ENCODE results near the gene TAGLN2.

Gene TAGLN2

GRCh38 chr1:159897962-159898361 lies 27.3 kb downstream of the TAGLN2 start:
- DNase-seq, result no peak

DNA sequence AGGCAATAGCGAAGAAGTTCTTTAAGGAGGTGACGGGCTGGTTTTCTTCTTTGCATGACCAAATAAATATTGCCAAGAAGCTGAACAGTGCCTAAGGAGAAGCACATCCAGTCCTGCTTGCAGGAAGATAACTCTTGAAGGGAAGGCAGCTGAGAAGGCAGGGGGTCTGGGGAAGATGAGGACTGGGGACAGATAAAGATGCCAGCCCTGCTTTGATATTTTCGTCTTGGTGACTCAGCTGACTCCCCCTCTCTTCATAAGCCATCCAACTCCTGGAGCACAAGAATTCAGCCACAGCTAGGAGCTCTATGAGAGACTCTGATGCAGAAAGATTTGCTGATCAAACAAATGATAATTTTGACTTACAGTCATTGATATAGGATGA lies 28.8 kb downstream of the TAGLN2 start:
- DNase-seq, result no peak

GRCh38 chr1:159895836-159896545 lies 29.3 kb downstream of the TAGLN2 start:
- DNase-seq, result no peak

DNA sequence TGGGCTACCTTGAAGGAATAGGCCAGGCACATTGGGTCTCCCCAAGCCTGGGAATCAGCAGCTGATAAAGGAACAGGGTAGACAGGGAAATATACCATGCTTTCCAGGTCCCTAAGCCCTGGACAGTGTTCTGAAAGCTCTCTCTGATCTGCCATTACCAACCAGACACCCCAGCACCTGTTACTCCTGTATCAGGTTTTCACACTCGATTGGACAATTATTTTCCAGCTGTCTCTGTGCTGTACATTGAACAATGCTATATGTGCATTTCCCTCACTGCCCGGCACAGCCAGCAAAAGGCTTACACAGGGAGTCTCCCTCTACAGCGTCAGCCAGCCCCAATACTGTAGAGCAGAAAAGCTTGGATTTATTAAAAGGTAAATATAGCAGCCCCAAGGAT lies 30.0 kb downstream of the TAGLN2 start:
- DNase-seq, result no peak

DNA sequence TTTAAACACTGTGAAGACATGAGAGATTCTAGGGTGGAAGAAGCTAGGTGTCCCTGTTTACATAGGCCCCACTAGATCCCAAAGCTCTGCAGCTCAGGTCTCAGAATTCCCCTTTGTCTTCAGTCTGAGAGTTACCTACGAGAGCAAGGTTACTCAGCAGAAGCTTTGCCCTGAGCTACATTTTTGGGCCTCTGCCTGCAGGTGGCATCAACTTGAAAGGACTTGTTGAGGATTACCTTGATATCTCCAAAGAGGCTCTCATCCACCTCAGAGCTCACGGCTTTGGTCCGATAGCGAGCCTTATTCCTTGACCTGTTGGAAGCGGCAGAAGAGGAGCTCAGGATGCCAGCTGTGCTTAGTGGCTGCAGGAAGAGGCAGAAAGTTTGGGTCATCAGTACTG lies 32.4 kb downstream of the TAGLN2 start:
- DNase-seq, result no peak

DNA sequence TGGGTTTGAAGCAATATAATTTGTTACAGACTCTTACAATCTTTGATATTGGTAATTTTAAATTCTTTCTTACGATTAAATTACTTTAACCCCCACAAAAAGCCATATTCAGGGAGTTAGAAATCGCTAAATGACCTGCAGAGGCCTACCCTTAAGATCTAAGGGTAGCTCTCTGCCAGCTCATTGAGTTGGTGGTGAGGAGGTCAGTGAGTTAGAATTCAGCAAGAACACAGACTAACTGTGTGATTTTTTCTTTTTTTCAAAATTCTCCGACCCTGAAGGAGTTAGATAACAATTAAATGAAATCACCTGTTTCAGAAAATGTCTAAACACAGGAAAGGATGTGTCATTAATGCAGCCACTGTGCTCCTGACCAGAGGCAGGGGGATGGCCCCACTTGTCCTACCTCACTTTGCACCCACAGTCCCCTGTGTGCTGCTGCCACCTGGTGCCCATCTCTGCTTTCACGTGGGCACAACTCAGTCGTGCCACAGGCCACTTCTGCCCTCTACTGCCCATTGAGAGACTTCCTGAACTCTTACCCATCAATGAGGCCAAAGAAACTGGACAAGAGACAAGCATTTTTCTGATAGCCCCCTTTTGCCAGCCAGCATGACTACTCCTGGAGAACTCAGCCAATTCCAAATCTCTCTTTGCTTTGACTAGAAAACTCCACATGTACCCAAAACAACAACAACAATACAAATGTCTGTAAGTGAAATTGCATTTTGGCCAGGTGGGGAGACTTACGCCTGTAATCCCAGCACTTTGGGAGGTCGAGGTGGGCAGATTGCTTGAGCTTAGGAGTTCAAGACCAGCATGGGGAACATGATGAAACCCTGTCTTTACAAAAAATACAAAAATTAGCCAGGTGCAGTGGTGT lies 33.8 kb downstream of the TAGLN2 start:
- DNase-seq, result peak; percentile 65

- DNase-seq, result no peak
Observed at GRCh38 chr1:159890390-159890789, 34.9 kb downstream of the TAGLN2 start.

DNA sequence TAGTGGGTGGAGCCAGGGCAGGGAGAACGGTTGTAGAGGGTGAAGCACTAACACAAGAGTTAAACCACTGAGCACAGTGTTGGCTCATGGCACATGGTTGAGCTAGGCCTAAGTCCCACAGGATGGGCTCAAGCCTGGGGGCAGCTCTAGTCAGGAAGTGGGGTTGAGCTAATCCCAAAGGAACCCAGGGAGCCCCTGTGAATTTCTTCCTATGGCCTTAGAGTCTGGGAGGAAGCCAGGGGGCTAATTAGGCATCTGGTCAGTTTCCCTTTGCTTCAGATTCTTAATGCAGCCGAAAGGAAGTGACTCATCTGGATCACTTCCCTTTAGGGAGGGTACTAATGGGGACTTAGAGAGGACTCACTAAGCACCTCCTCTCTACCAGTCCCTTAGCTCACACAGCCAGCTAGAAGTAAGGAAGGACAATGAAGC lies 35.5 kb downstream of the TAGLN2 start:
- DNase-seq, result no peak

DNA sequence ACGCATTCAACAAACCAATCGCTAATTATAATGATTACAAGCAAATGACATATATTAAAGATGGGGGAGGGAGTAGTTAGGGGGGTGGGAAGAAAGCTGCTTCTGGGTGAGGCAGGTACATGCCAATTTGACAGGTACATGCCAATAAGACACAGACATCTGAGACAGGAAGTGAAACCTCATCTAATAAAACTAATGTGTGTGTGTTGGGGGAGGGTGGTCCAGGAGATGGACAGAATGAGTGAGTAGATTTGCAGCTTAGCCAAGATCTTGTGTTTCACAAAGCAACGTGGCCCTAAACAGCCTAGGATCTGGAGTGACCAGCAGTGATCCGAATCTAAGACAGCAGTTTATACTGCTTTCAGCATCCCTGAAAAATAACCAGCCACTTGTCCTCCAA lies 36.1 kb downstream of the TAGLN2 start:
- DNase-seq, result no peak

DNA sequence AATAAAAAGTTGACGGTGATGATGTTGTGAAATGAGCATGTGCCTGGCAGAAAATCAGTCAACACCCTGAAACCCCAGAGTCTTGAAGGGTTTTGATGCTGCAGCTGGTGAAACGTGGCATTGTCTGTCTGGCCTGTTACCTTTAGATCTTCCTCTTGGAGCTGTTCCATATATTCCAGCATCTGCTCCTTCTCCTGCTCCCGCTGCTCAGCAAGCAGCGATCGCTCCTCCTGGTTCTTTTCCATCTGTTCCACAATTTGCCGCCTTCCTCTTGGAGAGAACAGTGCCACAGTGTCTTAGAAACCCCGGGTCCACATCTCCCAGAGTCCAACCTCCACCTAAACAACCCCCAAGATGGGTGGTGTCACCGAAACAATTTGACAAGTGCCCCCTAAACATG lies 41.0 kb downstream of the TAGLN2 start:
- no peak for DNase-seq

GRCh38 chr1:159883134-159883533 lies 42.2 kb downstream of the TAGLN2 start:
- no peak for DNase-seq

DNA sequence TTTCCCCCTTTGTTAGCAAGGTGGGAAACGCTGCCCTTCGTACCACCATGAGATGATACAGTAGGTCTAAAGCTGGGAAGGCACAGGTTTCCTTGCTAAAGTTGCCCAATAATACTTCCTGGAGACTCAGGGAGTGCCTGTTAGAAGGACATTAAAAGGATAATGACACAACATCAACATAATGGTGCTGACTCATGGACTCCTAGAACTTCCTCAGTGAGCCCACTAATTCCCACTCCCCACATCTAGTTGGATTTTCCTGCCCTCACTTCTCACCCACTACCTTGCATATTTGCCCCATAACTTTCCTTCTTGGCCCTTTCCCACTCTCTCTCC lies 42.8 kb downstream of the TAGLN2 start:
- no peak for DNase-seq

DNA sequence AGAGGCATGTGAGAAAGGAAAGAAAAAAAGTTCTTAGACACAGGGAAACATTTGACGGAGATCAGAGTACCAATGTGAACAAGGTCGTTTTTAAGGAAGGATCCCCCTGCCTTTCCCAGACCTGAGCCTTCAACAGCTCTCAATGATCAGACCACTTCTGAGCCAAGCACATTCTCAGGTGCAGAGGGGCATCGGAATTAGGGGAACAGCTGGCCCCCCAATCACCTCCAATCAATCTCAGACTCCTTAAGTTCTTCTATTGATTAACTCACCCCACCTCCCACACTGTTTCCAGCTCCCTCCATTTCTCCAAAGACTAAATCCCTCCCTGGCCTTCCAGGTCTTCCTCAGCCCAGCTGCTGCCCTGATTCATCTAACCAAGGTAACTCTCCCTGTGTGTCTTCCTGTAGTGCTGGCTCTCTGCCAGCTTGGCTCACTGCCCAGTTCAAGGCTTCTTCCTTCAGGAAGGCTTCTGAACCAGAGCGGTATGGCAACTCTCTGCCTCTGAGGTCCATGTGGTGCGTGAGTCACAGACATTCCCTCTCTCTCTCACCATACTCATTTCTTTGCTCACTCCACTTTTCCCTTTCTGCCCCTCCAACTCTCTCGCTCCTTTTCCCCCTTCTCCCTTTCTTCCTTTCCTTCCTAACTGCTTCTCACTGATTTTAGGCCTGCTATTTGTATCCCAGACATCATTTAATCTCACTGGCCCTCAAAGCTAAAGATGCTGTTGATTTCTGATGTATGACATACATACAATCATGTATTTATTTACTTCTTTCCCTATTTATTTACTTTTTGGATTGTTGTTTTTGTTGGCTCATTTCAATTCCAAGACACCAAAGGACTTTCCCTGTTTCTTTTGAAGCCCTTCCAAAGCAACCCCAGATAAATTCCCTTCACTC lies 43.4 kb downstream of the TAGLN2 start:
- no peak for DNase-seq

GRCh38 chr1:159880430-159880829 lies 44.9 kb downstream of the TAGLN2 start:
- DNase-seq, result no peak

DNA sequence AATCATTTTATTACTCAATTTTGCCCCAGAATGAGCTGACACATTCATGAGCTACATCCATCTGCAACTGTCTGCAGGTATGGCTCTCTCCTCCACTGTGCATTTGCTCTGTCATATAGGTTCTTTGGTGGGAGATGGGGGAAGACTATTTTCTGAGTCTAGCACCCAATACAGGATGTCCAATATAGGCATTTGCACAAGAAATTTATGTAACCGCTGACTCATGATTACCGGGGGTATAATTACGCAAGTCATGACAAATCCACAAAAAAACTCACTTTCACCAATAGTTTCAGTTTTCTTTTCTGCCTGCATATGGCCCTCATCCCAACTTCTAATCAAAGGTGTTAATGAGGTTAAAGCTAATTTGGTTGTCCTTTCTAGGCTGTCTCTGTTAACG lies 45.3 kb downstream of the TAGLN2 start:
- DNase-seq, result no peak

- no peak for DNase-seq
Observed at GRCh38 chr1:159879136-159879535, 46.2 kb downstream of the TAGLN2 start.

DNA sequence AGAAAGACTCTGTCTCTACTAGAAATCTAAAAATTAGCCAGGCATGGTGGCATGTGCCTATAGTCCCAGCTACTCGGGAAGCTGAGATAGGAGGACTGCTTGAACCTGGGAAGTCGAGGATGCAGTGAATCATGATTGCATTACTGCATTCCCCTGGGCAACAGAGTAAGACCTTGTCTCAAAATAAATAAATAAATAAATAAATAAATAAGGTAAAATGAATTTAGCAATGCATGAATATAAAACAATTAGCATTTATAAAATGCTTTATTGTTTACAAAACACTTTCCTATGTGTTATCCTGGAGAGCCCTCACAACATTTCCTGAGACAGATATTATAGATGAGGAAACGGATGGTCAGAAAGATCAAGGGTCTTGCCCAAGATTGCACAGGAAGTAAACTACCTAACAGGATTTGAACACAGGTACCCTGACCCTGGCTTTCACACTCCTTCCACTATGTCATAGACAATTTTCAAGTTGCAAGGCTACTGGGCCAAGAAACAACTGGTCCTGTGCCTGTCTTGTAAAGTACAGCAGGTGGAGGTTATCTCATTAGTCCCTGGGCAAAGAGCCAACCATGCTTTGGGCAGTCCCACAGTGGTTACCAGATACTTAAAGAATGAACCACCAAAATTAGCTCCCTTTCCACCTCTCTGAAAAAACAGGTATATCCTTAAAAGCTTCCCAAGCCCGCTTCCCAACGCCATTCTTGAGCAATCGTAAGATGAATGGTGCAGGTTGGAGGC lies 47.4 kb downstream of the TAGLN2 start:
- no peak for DNase-seq

DNA sequence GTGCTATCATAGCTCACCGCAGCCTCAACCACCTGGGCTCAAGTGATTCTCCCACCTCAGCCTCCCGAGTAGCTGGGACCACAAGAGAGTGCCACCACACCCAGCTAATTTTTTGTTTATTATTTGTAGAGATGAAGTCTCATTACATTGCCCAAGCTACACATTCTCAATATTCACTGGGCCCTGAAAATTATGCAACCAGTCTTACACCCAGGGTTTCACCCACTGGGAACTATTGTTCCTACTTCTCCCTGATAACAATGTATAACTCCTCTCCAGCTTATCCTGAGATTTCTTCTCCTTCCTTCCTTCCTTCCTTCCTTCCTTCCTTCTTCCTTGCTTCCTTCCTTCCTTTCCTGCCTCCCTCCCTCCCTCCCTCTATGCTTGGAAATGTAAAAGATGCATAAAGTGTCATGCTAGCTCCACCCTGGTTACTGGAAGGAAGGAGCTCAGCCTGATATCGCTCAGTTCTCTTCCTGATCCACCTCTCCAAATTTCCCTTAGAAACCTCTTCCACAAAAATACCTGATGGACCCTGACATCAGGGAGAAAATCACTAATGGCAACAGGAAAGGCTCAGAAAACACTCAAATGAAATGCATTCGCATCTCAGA lies 51.7 kb downstream of the TAGLN2 start:
- DNase-seq, result no peak

DNA sequence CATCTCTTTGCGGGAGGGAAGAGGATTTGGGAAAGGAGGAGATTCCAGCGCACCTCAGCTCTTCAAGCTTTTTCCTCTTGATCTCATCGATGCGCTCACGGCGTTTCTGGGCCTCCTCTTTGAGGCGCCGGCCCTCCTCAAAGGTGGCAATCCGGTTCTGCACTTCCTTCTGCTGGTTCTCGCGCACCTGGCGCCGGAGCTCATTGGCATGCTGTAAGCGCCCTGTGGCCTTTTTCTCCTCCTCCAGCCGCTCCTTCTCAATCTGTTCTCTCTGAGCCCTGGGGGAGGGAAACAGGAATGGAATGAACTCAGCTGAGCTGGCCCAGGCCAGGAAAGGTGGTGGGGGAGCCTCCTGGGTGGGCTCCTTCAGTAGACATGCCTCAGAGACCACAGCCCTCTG lies 52.4 kb downstream of the TAGLN2 start:
- no peak for DNase-seq

DNA sequence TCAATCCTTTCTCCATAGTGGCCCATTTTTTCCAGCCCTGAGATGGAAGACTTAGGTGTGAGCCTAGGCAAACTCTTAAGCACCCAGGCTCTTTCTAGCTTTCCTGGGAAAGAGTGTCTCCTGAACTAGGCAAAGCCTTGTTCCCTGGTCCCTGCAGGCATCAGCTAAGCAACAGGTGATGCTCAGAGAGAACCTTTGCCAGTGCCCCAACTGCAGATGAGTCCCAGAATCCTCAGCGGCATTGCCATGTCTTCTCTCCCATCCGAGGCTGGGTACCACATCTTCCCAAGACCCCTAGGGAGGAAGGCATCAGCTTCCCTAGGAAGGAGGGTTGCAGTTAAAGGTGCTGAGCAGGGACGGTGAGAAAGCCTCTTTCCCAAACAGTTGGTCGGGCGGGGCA lies 54.6 kb downstream of the TAGLN2 start:
- no peak for DNase-seq

- no peak for DNase-seq
Observed at GRCh38 chr1:159869607-159870006, 55.7 kb downstream of the TAGLN2 start.

- no peak for DNase-seq
Observed at GRCh38 chr1:159869173-159869572, 56.1 kb downstream of the TAGLN2 start.

All from stimulated activated CD4-positive, alpha-beta T cell treated with anti-CD3 and anti-CD28 coated beads, Interleukin-12 subunit alpha, Interleukin-12 subunit beta, amount 100 ng/mL, for 4 hours (primary cell).